Astrocyte (in vitro differentiated cells and primary cell): ENCODE data around the gene MARCHF10. TPM values are rescaled to one million over a fixed set of nuclear protein-coding genes. Genes with fewer than 3 reads are reported as not detected.

ENCODE experiments used
- DNase-seq: peaks from one replicate; pipeline ENCODE4 v3.0.0-alpha.2; 2010; ENCODE audit warnings: low read depth
- FAIRE-seq: peaks from 2 replicates; lab custom pipeline; 2011; peaks lifted over from hg19 to GRCh38; lab: Jason Lieb, UNC
- H2AFZ ChIP-seq: 2 replicates; pipeline ENCODE4 v1.6.0; 2012; ENCODE audit warnings: low read depth, low read length, inconsistent platforms
- H3K27ac ChIP-seq: 2 replicates; pipeline ENCODE4 v1.5.1; 2011; ENCODE audit warnings: low read depth, low read length, inconsistent platforms
- H3K27me3 ChIP-seq: 2 replicates; pipeline ENCODE4 v1.6.0; 2011; ENCODE audit warnings: low read length, inconsistent platforms; ENCODE audit not compliant: insufficient read depth
- H3K36me3 ChIP-seq: 2 replicates; pipeline ENCODE4 v1.5.1; 2011; ENCODE audit warnings: low read length, inconsistent platforms; ENCODE audit not compliant: insufficient read depth
- H3K4me1 ChIP-seq: 2 replicates; pipeline ENCODE4 v1.5.1; 2011; ENCODE audit warnings: low read length, inconsistent platforms; ENCODE audit not compliant: insufficient read depth
- H3K4me2 ChIP-seq: 2 replicates; pipeline ENCODE4 v1.6.0; 2012; ENCODE audit warnings: low read length, inconsistent platforms
- H3K4me3 ChIP-seq: 2 replicates; pipeline ENCODE4 v1.5.1; 2011; ENCODE audit warnings: low read depth, mild to moderate bottlenecking, low read length, inconsistent platforms; ENCODE audit not compliant: insufficient read depth
- H3K79me2 ChIP-seq: 2 replicates; pipeline ENCODE4 v1.6.0; 2012; ENCODE audit warnings: mild to moderate bottlenecking, low read length, inconsistent platforms; ENCODE audit not compliant: insufficient read depth
- H3K9ac ChIP-seq: 2 replicates; pipeline ENCODE4 v1.6.0; 2012; ENCODE audit warnings: mild to moderate bottlenecking, low read length, inconsistent platforms
- H3K9me3 ChIP-seq: 2 replicates; pipeline ENCODE4 v1.5.1; 2012; ENCODE audit warnings: low read depth, mild to moderate bottlenecking, low read length, inconsistent platforms; ENCODE audit not compliant: insufficient read depth
- H4K20me1 ChIP-seq: 2 replicates; pipeline ENCODE4 v1.6.0; 2012; ENCODE audit warnings: low read length, inconsistent platforms; ENCODE audit not compliant: insufficient read depth
- H3K27ac Mint-ChIP-seq: one replicate; pipeline ENCODE4 v1.8.0; 2021; ENCODE audit warnings: mild to moderate bottlenecking, mixed read lengths; ENCODE audit not compliant: unreplicated experiment
- H3K27me3 Mint-ChIP-seq: one replicate; pipeline ENCODE4 v1.8.0; 2021; ENCODE audit warnings: low read depth, mixed read lengths; ENCODE audit not compliant: unreplicated experiment
- H3K36me3 Mint-ChIP-seq: one replicate; pipeline ENCODE4 v1.8.0; 2021; ENCODE audit warnings: low read depth, mixed read lengths; ENCODE audit not compliant: unreplicated experiment
- H3K4me1 Mint-ChIP-seq: one replicate; pipeline ENCODE4 v1.8.0; 2021; ENCODE audit warnings: low read depth, mixed read lengths; ENCODE audit not compliant: unreplicated experiment
- H3K4me3 Mint-ChIP-seq: one replicate; pipeline ENCODE4 v1.8.0; 2021; ENCODE audit warnings: mild to moderate bottlenecking, moderate library complexity, mixed read lengths; ENCODE audit not compliant: unreplicated experiment
- H3K9me3 Mint-ChIP-seq: one replicate; pipeline ENCODE4 v1.8.0; 2021; ENCODE audit warnings: mild to moderate bottlenecking, mixed read lengths; ENCODE audit not compliant: unreplicated experiment
- EZH2 ChIP-seq: IDR thresholded peaks from 2 replicates; pipeline ENCODE4 v1.6.1; 2012; ENCODE audit warnings: mild to moderate bottlenecking, low read length, inconsistent platforms; ENCODE audit not compliant: insufficient read depth
- total RNA-seq: library from RNA; stranded (reverse); gene quantifications from 2 replicates; pipeline ENCODE4 v1.2.1, GENCODE V29; 2021
- TF ChIP-seq, protein P1 (sequence below): IDR thresholded peaks from 2 replicates; pipeline ENCODE4 v1.5.1; 2011; ENCODE audit warnings: low read depth, mild to moderate bottlenecking, inconsistent platforms, low read length, moderate library complexity; ENCODE audit not compliant: insufficient read depth

Gene MARCHF10
- total RNA-seq, 1 donor from 2014 or later: not detected

DNA sequence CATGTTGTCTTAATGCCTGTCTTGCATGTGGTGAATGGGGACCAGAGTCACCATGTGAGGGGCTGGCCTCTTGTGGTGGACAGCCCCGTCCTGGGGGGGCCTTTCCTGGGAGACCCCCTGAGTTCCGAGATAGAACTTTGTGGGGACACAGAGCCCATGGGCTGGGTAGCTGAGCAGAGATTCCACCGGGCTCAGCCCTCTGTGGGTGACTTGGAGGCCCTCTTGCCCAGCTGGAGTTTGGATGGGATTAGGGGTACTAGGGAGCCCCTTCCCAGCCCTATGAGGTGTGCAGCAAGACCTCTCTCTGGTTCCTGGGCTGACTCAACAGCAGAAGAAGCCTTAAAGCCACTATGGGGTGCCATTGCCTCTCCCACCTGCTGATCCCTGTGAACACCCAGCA is 142.5 kb downstream of the MARCHF10 start:
- peaks cover 80% of the 10 kb centered on the region for H4K20me1 ChIP-seq

DNA sequence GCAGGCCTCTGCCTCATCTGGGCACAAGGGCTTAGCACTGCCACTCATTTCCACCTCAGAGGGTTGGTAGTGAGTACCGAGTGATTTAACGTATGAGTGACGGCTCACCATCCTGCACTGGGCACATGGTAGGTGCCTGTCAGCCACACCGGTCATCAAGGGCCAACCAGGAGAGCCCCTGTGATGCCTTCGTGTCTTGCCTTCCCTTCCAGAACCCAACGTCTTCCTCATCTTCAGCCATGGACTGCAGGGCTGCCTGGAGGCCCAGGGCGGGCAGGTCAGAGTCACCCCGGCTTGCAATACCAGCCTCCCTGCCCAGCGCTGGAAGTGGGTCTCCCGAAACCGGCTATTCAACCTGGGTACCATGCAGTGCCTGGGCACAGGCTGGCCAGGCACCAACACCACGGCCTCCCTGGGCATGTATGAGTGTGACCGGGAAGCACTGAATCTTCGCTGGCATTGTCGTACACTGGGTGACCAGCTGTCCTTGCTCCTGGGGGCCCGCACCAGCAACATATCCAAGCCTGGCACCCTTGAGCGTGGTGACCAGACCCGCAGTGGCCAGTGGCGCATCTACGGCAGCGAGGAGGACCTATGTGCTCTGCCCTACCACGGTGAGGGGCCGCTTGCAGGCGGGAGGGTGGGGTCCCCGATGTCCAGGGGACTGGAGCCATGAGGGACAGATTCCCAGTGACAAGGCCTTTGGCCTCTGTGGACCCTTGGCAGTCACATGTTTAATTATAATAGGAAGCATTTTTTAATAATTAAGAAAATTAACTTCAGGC is 143.6 kb downstream of the MARCHF10 start:
- peaks cover 80% of the 10 kb centered on the region for H4K20me1 ChIP-seq
- peaks cover 3% of the 10 kb centered on the region for H3K36me3 ChIP-seq
- H3K4me3 ChIP-seq: no peak overlapping the region
- H3K27me3 ChIP-seq: no peaks in the 10 kb centered on the region
- H3K4me1 ChIP-seq: no peaks in the 10 kb centered on the region
- Mint-ChIP-seq H3K4me3 (no peak overlapping the region), H3K9me3 (peaks cover 3% of the 10 kb centered on the region), H3K27ac (no peak overlapping the region), H3K27me3 (no peaks in the 10 kb centered on the region), H3K4me1 (peaks cover 10% of the 10 kb centered on the region), H3K36me3 (peaks cover 24% of the 10 kb centered on the region)
- H2AFZ ChIP-seq: no peak overlapping the region
- H3K4me2 ChIP-seq: no peak overlapping the region
- no peak for DNase-seq
- no peak for FAIRE-seq
- H3K27ac ChIP-seq: no peak overlapping the region
- peaks cover 66% of the 10 kb centered on the region for H3K79me2 ChIP-seq
- H3K9me3 ChIP-seq: no peaks in the 10 kb centered on the region
- TF ChIP-seq, protein P1, sequence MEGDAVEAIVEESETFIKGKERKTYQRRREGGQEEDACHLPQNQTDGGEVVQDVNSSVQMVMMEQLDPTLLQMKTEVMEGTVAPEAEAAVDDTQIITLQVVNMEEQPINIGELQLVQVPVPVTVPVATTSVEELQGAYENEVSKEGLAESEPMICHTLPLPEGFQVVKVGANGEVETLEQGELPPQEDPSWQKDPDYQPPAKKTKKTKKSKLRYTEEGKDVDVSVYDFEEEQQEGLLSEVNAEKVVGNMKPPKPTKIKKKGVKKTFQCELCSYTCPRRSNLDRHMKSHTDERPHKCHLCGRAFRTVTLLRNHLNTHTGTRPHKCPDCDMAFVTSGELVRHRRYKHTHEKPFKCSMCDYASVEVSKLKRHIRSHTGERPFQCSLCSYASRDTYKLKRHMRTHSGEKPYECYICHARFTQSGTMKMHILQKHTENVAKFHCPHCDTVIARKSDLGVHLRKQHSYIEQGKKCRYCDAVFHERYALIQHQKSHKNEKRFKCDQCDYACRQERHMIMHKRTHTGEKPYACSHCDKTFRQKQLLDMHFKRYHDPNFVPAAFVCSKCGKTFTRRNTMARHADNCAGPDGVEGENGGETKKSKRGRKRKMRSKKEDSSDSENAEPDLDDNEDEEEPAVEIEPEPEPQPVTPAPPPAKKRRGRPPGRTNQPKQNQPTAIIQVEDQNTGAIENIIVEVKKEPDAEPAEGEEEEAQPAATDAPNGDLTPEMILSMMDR: no peak
- TF ChIP-seq EZH2: no peak
- H3K9ac ChIP-seq: no peak overlapping the region

More for the DNA sequence above, 142.5 kb downstream of the MARCHF10 start:
- no peak overlapping the region for H3K27ac ChIP-seq
- no peak overlapping the region for H2AFZ ChIP-seq
- Mint-ChIP-seq H3K36me3 (peaks cover 20% of the 10 kb centered on the region), H3K9me3 (peaks cover 3% of the 10 kb centered on the region), H3K27ac (no peak overlapping the region), H3K27me3 (no peaks in the 10 kb centered on the region), H3K4me1 (peaks cover 6% of the 10 kb centered on the region), H3K4me3 (no peak overlapping the region)
- peaks cover 3% of the 10 kb centered on the region for H3K36me3 ChIP-seq
- no peak for TF ChIP-seq EZH2
- TF ChIP-seq, protein P1: no peak
- H3K4me3 ChIP-seq: no peak overlapping the region
- H3K9ac ChIP-seq: no peak overlapping the region
- H3K9me3 ChIP-seq: no peaks in the 10 kb centered on the region
- FAIRE-seq (no peak), DNase-seq (no peak)
- H3K4me2 ChIP-seq: no peak overlapping the region
- peaks cover 5% of the 10 kb centered on the region for H3K4me1 ChIP-seq
- no peaks in the 10 kb centered on the region for H3K27me3 ChIP-seq
- H3K79me2 ChIP-seq: peaks cover 60% of the 10 kb centered on the region

DNA sequence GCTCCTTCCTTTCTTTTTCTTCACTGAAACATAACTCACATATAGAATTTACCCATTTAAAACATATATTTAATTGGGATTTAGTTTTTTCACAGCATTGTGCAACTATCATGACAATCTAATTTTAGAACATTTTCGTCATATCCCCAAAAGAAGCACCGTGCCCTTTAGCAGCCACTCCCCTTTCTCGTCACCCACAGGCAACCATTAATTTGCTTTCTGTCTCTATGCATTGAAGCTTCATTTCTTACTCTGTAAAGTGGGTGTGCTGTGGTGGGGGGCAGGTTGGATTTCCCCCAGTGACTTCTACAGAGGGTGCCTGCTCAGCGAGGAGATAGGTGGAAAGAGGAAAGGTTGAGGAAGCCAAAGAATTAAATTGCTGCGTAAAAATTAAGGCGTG is 144.8 kb downstream of the MARCHF10 start:
- Histone ChIP-seq H3K36me3 (peaks cover 6% of the 10 kb centered on the region), H3K9ac (no peak overlapping the region), H4K20me1 (peaks cover 84% of the 10 kb centered on the region), H3K79me2 (peaks cover 74% of the 10 kb centered on the region), H3K4me3 (no peak overlapping the region), H3K27me3 (no peaks in the 10 kb centered on the region), H3K27ac (no peak overlapping the region), H3K4me2 (no peak overlapping the region), H3K9me3 (no peaks in the 10 kb centered on the region), H3K4me1 (no peaks in the 10 kb centered on the region), H2AFZ (no peak overlapping the region)
- FAIRE-seq: no peak
- Mint-ChIP-seq H3K27me3 (no peaks in the 10 kb centered on the region), H3K4me3 (no peak overlapping the region), H3K9me3 (peaks cover 3% of the 10 kb centered on the region), H3K27ac (no peak overlapping the region), H3K4me1 (peaks cover 12% of the 10 kb centered on the region), H3K36me3 (peaks cover 21% of the 10 kb centered on the region)
- no peak for DNase-seq
- TF ChIP-seq, protein P1: no peak
- no peak for TF ChIP-seq EZH2
